Neuronal stem cell (in vitro differentiated cells): Measurements from ENCODE around the gene MOK.

Experiments used
- DNase-seq: peaks from one replicate; pipeline ENCODE4 v3.0.0-alpha.2; 2013; ENCODE audit warnings: low spot score
- H2AFZ ChIP-seq: one replicate; pipeline ENCODE4 v1.6.1; 2013; ENCODE audit warnings: mild to moderate bottlenecking, low read length, inconsistent platforms
- H2AK5ac ChIP-seq: 2 replicates; pipeline ENCODE4 v1.6.1; 2013; ENCODE audit warnings: low read depth, mild to moderate bottlenecking, inconsistent platforms, low read length, moderate library complexity, mixed read lengths
- H2BK120ac ChIP-seq: 2 replicates; pipeline ENCODE4 v1.6.1; 2013; ENCODE audit warnings: low read depth, mild to moderate bottlenecking, inconsistent platforms, low read length, moderate library complexity, mixed read lengths
- H2BK12ac ChIP-seq: one replicate; pipeline ENCODE4 v1.6.1; 2013; ENCODE audit warnings: low read length, inconsistent platforms
- H2BK15ac ChIP-seq: 2 replicates; pipeline ENCODE4 v1.6.1; 2013; ENCODE audit warnings: mild to moderate bottlenecking, low read length, inconsistent platforms, mixed read lengths
- H2BK5ac ChIP-seq: one replicate; pipeline ENCODE4 v1.6.1; 2013; ENCODE audit warnings: inconsistent platforms, mild to moderate bottlenecking, low read length, moderate library complexity
- H3K14ac ChIP-seq: one replicate; pipeline ENCODE4 v1.6.1; 2013; ENCODE audit warnings: low read length, inconsistent platforms
- H3K18ac ChIP-seq: 2 replicates; pipeline ENCODE4 v1.6.1; 2013; ENCODE audit warnings: low read length, inconsistent platforms
- H3K23ac ChIP-seq: 2 replicates; pipeline ENCODE4 v1.6.1; 2013; ENCODE audit warnings: low read depth, mild to moderate bottlenecking, mixed read lengths, low read length, inconsistent platforms; ENCODE audit not compliant: poor library complexity
- H3K27ac ChIP-seq: replicated peaks from 3 replicates; pipeline ENCODE4 v1.5.1; 2013; ENCODE audit warnings: low read length, inconsistent platforms
- H3K27me3 ChIP-seq, 3 experiments: 2 replicates each; pipeline ENCODE4 v1.6.1; 2013; ENCODE audit warnings: low read length in 3 of 3, mild to moderate bottlenecking in 2 of 3, inconsistent platforms in 1 of 3, low read depth in 1 of 3, mixed read lengths in 1 of 3, moderate library complexity in 1 of 3; ENCODE audit not compliant: control insufficient read depth in 3 of 3, insufficient read depth in 3 of 3
- H3K36me3 ChIP-seq, 2 donors: replicated peaks in 1 of 2; 2 replicates each; pipeline ENCODE4 v1.6.1; 2013; ENCODE audit warnings: low read length in 2 of 2; ENCODE audit not compliant: control insufficient read depth in 2 of 2, insufficient read depth in 2 of 2
- H3K4ac ChIP-seq: 2 replicates; pipeline ENCODE4 v1.6.1; 2013; ENCODE audit warnings: inconsistent platforms, mild to moderate bottlenecking, low read length, moderate library complexity
- H3K4me1 ChIP-seq, 2 donors: 1 replicate in 1 of 2; 2 replicates in 1 of 2; pipeline ENCODE4 v1.6.1; 2013; ENCODE audit warnings: low read length in 2 of 2, low read depth in 1 of 2; ENCODE audit not compliant: control insufficient read depth in 2 of 2, insufficient read depth in 1 of 2
- H3K4me2 ChIP-seq: one replicate; pipeline ENCODE4 v1.6.1; 2013; ENCODE audit warnings: mild to moderate bottlenecking, low read length, inconsistent platforms; ENCODE audit not compliant: insufficient read depth, poor library complexity, severe bottlenecking
- H3K4me3 ChIP-seq, 2 donors: 2 replicates each; pipeline ENCODE4 v1.5.1; 2013; ENCODE audit warnings: low read length in 2 of 2, mild to moderate bottlenecking in 2 of 2, inconsistent platforms in 1 of 2, moderate library complexity in 1 of 2
- H3K79me1 ChIP-seq: one replicate; pipeline ENCODE4 v1.6.1; 2013; ENCODE audit warnings: low read depth, mild to moderate bottlenecking, inconsistent platforms, low read length, moderate library complexity
- H3K9ac ChIP-seq: one replicate; pipeline ENCODE4 v1.6.1; 2013; ENCODE audit warnings: mild to moderate bottlenecking, low read depth, low read length, inconsistent platforms; ENCODE audit not compliant: poor library complexity
- H3K9me3 ChIP-seq, 2 donors: replicated peaks in 1 of 2; 2 replicates each; pipeline versions ENCODE3 to v1.6.1; 2013; ENCODE audit warnings: low read length in 2 of 2, mild to moderate bottlenecking in 2 of 2, inconsistent platforms in 1 of 2, low read depth in 1 of 2, mixed read lengths in 1 of 2, moderate library complexity in 1 of 2; ENCODE audit not compliant: control insufficient read depth in 2 of 2, insufficient read depth in 1 of 2
- H4K8ac ChIP-seq: one replicate; pipeline ENCODE4 v1.6.1; 2013; ENCODE audit warnings: low read depth, mild to moderate bottlenecking, inconsistent platforms, low read length, moderate library complexity
- H4K91ac ChIP-seq: one replicate; pipeline ENCODE4 v1.6.1; 2013; ENCODE audit warnings: low read length, low read depth, mild to moderate bottlenecking, inconsistent platforms; ENCODE audit not compliant: poor library complexity
- WGBS, 2 donors: extraction: QIAGEN DNeasy Blood & Tissue Kit; methylation state at CpG; one replicate each; pipeline ENCODE4 v1.1.7; 2013; ENCODE audit warnings: missing lambda C conversion rate in 2 of 2, mixed read lengths in 1 of 2; ENCODE audit not compliant: insufficient read length in 2 of 2, insufficient replicate concordance in 1 of 2; ENCODE audit errors: extremely low coverage in 2 of 2; 5-methylcytosine and 5-hydroxymethylcytosine counted together

The MOK gene

GRCh38 chr14:102235275-102235897 is 69.6 kb downstream of the MOK start:
- Histone ChIP-seq H2BK15ac (no peak overlapping the region), H3K36me3 (peaks cover 0 to 4% of the 10 kb centered on the region in 2 donors), H4K8ac (no peak overlapping the region), H3K14ac (no peak overlapping the region), H3K27ac (no peak overlapping the region), H3K4me3 (no peak overlapping the region), H3K4me2 (no peak overlapping the region), H2AK5ac (no peak overlapping the region), H2BK120ac (no peak overlapping the region), H3K4me1 (peaks cover 3% of the 10 kb centered on the region in 2 donors), H3K4ac (no peak overlapping the region), H3K9ac (no peak overlapping the region), H3K18ac (no peak overlapping the region), H2AFZ (peak overlapping the region; percentile 58), H3K27me3 (no peaks in the 10 kb centered on the region), H2BK12ac (no peak overlapping the region), H3K23ac (no peak overlapping the region), H2BK5ac (no peak overlapping the region), H3K79me1 (no peaks in the 10 kb centered on the region), H3K9me3 (no peaks in the 10 kb centered on the region), H4K91ac (no peak overlapping the region)
- WGBS, 2 donors, result no CpG with 5 or more reads among the region's 19 CpGs
- DNase-seq, result peak; percentile 65

- H2AK5ac ChIP-seq, result no peak overlapping the region
- H3K4me1 ChIP-seq, result peaks cover 3% of the 10 kb centered on the region in 2 donors
- WGBS, 2 donors, result no CpG with 5 or more reads among the region's 34 CpGs
- H4K8ac ChIP-seq, result no peak overlapping the region
- H3K4ac ChIP-seq, result no peak overlapping the region
- no peak overlapping the region for H3K9ac ChIP-seq
- no peak overlapping the region for H3K4me3 ChIP-seq
- no peak overlapping the region for H3K4me2 ChIP-seq
- H2AFZ ChIP-seq, result peak overlapping the region; percentile 58
- no peaks in the 10 kb centered on the region for H3K27me3 ChIP-seq
- no peaks in the 10 kb centered on the region for H3K9me3 ChIP-seq
- H2BK12ac ChIP-seq, result no peak overlapping the region
- H2BK120ac ChIP-seq, result no peak overlapping the region
- H3K79me1 ChIP-seq, result no peaks in the 10 kb centered on the region
- peak overlapping the region; percentile 73 for H4K91ac ChIP-seq
- no peak overlapping the region for H3K27ac ChIP-seq
- H3K14ac ChIP-seq, result no peak overlapping the region
- H2BK15ac ChIP-seq, result no peak overlapping the region
- peaks cover 0 to 4% of the 10 kb centered on the region in 2 donors for H3K36me3 ChIP-seq
- DNase-seq, result no peak
- H3K23ac ChIP-seq, result no peak overlapping the region
- no peak overlapping the region for H2BK5ac ChIP-seq
- peak overlapping the region; percentile 68 for H3K18ac ChIP-seq
These were observed 70.4 kb downstream of the MOK start for GRCh38 chr14:102234331-102235264.

GRCh38 chr14:102233081-102233480 is 71.9 kb downstream of the MOK start:
- Histone ChIP-seq H3K23ac (no peak overlapping the region), H3K4me2 (no peak overlapping the region), H3K79me1 (no peaks in the 10 kb centered on the region), H2BK5ac (no peak overlapping the region), H4K8ac (no peak overlapping the region), H3K27ac (no peak overlapping the region), H3K27me3 (no peaks in the 10 kb centered on the region), H4K91ac (no peak overlapping the region), H2AFZ (no peak overlapping the region), H3K9ac (no peak overlapping the region), H2BK15ac (no peak overlapping the region), H2BK12ac (no peak overlapping the region), H3K4ac (no peak overlapping the region), H3K4me3 (no peak overlapping the region), H3K18ac (no peak overlapping the region), H2AK5ac (no peak overlapping the region), H3K4me1 (peaks cover 0 to 3% of the 10 kb centered on the region in 2 donors), H3K36me3 (peaks cover 0 to 4% of the 10 kb centered on the region in 2 donors), H3K14ac (no peak overlapping the region), H2BK120ac (no peak overlapping the region), H3K9me3 (no peaks in the 10 kb centered on the region)
- WGBS, 2 donors, result no CpG with 5 or more reads among the region's 6 CpGs
- DNase-seq, result no peak

GRCh38 chr14:102232348-102232625 is 72.7 kb downstream of the MOK start:
- Histone ChIP-seq H3K23ac (no peak overlapping the region), H3K27me3 (no peaks in the 10 kb centered on the region), H2BK12ac (no peak overlapping the region), H3K9me3 (no peaks in the 10 kb centered on the region), H3K36me3 (peaks cover 0 to 4% of the 10 kb centered on the region in 2 donors), H3K4me1 (peaks cover 0 to 3% of the 10 kb centered on the region in 2 donors), H3K14ac (no peak overlapping the region), H3K4ac (no peak overlapping the region), H3K27ac (no peak overlapping the region), H3K4me3 (no peak overlapping the region), H4K8ac (no peak overlapping the region), H4K91ac (no peak overlapping the region), H2AK5ac (no peak overlapping the region), H3K18ac (no peak overlapping the region), H3K9ac (no peak overlapping the region), H2BK5ac (no peak overlapping the region), H2BK15ac (no peak overlapping the region), H2AFZ (no peak overlapping the region), H3K4me2 (no peak overlapping the region), H3K79me1 (no peaks in the 10 kb centered on the region), H2BK120ac (no peak overlapping the region)
- WGBS, 2 donors, result no CpG with 5 or more reads among the region's 9 CpGs
- DNase-seq, result no peak
